Skeletal muscle satellite cell (primary cell): ENCODE measurements around the gene ADAMTS2.

ENCODE experiments used
- H3K27me3 ChIP-seq: 2 replicates; pipeline ENCODE4 v1.7.0; 2013; ENCODE audit warnings: low read length; ENCODE audit not compliant: control insufficient read depth, insufficient read depth
- H3K36me3 ChIP-seq: 2 replicates; pipeline ENCODE4 v1.7.0; 2013; ENCODE audit warnings: mild to moderate bottlenecking, control low read depth, low read length; ENCODE audit not compliant: insufficient read depth
- H3K4me1 ChIP-seq: 2 replicates; pipeline ENCODE4 v1.7.0; 2013; ENCODE audit warnings: low read length; ENCODE audit not compliant: control insufficient read depth, insufficient read depth
- H3K4me2 ChIP-seq: 2 replicates; pipeline ENCODE4 v1.7.0; 2013; ENCODE audit warnings: mild to moderate bottlenecking, low read length
- H3K4me3 ChIP-seq: 2 replicates; pipeline ENCODE4 v1.7.0; 2013; ENCODE audit warnings: low read length
- H3K9ac ChIP-seq: 2 replicates; pipeline ENCODE4 v1.7.0; 2013; ENCODE audit warnings: mild to moderate bottlenecking, low read depth, low read length, moderate library complexity
- H3K9me3 ChIP-seq: replicated peaks from 2 replicates; pipeline ENCODE4 v1.7.0; 2013; ENCODE audit warnings: mild to moderate bottlenecking, control low read depth, low read length

Gene ADAMTS2

DNA sequence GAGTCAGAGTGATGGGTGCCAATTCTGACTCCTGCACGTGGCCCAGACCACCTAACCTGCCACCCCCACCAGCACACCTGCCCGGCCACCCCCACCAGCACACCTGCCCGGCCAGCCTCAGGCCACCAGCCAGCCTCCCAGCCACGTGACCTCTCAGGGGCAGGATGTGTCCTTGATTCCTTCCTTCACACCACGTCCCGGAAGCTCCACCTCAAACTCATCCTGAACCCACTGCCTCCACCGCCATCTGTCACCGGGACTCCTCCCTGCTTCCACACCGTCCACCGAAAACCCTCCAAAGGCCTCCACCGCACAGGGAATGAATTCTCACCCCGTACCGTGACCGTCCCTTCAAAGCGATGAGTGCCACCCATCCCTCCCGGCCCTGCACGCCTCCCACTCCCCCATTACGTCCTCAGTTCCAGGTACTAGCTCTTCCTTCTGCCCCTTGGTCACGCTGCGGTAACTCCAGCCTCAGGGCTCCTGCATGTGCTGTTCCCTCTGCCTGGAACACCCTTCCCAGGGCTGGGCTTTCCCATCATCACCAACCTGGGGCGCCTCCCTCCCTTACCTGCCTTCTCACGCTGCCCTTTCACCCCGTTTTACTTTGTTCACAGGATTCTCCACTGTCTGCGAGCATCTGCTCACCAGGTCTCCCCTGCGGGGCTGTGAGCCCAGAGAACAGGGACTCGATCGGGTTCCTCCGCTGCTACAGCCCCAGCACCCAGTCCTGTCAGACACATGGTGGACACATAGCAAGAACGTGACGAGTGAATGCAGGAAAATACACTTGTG is 82.9 kb downstream of the ADAMTS2 start:
- Histone ChIP-seq H3K36me3 (peaks cover 9% of the 10 kb centered on the region), H3K9ac (no peak overlapping the region), H3K4me3 (no peak overlapping the region), H3K4me2 (no peak overlapping the region), H3K4me1 (peaks cover 66% of the 10 kb centered on the region), H3K9me3 (no peaks in the 10 kb centered on the region), H3K27me3 (no peaks in the 10 kb centered on the region)

DNA sequence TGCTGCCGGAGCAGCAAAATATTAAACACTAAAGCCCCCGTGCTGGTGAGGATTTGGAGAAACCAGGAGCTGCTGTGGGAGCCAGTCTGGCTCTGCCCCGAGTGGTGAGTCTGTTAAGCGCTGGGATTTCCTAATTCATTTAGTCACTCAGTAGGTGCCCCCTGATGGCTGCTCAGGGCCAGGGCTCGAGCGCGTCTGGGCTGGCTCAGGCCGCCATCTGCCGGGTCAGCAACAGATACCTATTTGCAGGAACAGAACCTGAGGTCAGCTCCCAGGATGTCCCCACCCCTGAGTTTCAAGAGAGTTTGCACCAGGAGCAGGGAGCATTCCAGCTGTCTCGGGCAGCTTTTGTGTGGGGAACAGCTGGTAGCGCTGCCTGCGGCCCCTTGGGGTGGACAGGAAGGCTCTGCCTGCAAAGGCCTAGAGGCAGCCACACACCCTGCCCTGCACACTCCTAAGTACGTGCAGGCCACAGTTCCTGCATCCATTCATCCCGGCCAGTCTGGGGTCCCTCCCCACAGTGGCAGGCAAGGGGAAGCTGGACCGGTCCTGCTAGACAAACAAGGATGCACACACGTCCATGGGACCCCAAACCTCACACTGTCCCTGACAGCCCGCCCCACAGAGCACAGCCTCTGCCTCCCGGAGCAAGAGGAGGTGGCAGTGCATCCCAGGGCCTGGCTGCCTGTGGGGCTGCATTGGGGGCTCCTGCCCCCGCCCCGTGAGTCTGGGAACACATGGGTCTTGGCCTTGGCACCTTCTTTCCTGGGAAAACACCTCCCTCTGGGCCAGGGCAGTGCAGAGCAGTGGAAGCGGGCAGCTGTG is 83.7 kb downstream of the ADAMTS2 start:
- Histone ChIP-seq H3K27me3 (no peaks in the 10 kb centered on the region), H3K4me3 (no peak overlapping the region), H3K4me2 (peak overlapping the region; percentile 20), H3K4me1 (peaks cover 58% of the 10 kb centered on the region), H3K36me3 (peaks cover 7% of the 10 kb centered on the region), H3K9me3 (no peaks in the 10 kb centered on the region), H3K9ac (peak overlapping the region; percentile 60)

DNA sequence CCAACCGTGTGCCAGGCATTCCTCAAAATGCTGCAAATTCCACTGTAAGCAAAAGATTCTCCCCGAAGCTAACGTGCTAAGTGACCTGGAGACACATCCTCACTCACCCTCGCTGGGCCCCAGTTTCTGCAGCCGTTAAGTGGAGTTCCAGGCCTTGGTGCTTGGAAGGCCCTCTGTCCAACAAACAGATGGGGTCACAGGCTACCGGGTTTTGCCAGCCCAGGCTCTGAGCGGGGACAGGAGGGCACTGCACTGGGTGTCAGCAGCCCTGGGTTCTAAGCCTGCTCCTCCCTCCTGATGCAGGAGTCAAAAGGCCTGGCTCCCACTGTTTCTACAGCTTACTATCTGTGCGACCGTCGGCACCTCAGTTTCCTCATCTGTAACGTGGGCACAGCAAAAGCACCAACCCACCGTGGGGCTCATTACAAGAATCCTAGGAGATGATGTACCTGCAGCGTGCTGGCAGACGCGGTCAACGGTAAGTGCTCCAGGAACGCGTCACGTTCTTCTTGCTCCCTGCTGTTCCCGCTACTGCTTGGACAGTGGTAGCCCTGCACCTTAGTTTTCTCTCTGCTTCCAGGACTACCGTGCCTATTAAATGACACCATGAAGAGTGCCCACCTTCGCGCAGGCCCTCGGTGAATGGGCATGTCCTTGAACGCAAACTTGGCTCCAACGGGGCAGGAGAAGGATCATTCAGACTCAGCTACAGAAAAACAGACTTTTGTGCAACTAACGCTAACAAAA is 84.8 kb downstream of the ADAMTS2 start:
- no peak overlapping the region for H3K4me3 ChIP-seq
- H3K36me3 ChIP-seq, result peaks cover 17% of the 10 kb centered on the region
- H3K4me2 ChIP-seq, result peak overlapping the region; percentile 6
- peaks cover 50% of the 10 kb centered on the region for H3K4me1 ChIP-seq
- H3K9me3 ChIP-seq, result no peaks in the 10 kb centered on the region
- peak overlapping the region; percentile 60 for H3K9ac ChIP-seq
- no peaks in the 10 kb centered on the region for H3K27me3 ChIP-seq

DNA sequence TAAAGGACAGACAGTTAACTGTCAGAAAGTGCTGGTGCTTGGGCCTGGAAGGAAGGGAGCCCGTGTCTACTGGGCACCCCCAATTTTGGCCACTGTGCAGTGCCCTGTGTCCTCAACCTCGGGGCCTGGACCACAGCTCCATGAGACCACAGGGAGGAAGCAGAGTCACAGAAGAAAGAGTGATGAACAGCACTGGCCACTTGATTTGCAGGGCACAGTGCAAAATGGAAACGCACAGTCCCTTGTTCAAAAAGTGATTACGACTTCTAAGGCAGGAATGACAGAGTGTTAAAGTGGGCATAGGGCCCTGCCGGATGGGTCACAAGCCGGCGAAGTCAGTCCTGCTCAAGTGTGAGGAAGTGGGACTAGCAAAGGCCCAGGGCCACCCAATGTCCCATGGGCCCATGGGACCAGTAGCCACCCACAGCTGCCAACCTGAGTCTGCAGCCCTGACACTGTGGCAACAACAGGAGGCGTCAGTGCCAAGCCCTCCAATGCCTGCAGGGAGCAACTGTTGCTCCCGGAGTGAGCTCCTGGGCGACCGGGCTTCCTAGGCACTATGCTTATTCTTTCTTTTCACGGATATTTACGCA is 85.4 kb downstream of the ADAMTS2 start:
- Histone ChIP-seq H3K4me1 (peaks cover 43% of the 10 kb centered on the region), H3K9me3 (no peaks in the 10 kb centered on the region), H3K4me3 (no peak overlapping the region), H3K4me2 (peak overlapping the region; percentile 17), H3K36me3 (peaks cover 24% of the 10 kb centered on the region), H3K27me3 (no peaks in the 10 kb centered on the region), H3K9ac (peak overlapping the region; percentile 45)

DNA sequence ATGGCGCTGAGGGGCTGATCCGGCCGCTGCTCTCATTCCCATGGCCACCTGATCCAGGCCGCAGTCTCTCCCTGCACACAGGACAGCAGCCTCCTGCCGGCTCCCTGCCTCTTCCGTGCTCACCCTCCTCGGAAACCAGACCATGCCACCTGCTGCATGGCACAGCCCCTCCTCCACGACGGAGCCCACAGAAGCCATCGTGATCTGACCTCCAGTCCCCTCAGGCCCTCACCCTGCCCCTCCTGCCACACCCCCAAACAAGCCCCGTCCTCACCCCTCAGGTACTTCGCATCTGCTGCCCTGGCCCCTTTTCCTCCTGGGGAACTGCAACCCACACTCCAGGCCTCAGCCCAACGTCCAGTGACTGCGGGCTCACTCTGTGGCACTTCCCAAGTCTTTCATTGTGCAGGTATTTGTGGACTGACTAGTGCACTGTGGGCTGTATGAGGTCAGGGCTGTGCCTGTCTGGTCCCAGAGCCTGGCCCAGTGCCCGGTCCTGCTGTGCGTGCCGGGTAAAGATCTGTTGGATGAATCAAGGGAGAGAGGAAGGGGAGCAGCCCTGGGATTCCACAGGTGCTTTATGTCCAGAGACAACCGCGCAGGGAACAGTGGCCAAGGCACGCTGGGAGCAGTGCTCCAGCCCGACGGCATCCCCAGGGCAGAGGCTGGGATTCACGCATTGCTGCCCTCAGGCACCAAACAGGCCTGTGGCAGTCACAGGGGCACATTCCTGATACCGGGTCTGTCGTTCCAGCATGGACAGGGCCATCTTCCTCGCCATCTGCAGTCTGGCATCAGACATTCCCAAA is 86.1 kb downstream of the ADAMTS2 start:
- Histone ChIP-seq H3K4me1 (peaks cover 36% of the 10 kb centered on the region), H3K4me3 (peak overlapping the region; percentile 38), H3K36me3 (peaks cover 24% of the 10 kb centered on the region), H3K4me2 (peak overlapping the region; percentile 71), H3K9me3 (no peaks in the 10 kb centered on the region), H3K27me3 (no peaks in the 10 kb centered on the region), H3K9ac (peak overlapping the region; percentile 73)

DNA sequence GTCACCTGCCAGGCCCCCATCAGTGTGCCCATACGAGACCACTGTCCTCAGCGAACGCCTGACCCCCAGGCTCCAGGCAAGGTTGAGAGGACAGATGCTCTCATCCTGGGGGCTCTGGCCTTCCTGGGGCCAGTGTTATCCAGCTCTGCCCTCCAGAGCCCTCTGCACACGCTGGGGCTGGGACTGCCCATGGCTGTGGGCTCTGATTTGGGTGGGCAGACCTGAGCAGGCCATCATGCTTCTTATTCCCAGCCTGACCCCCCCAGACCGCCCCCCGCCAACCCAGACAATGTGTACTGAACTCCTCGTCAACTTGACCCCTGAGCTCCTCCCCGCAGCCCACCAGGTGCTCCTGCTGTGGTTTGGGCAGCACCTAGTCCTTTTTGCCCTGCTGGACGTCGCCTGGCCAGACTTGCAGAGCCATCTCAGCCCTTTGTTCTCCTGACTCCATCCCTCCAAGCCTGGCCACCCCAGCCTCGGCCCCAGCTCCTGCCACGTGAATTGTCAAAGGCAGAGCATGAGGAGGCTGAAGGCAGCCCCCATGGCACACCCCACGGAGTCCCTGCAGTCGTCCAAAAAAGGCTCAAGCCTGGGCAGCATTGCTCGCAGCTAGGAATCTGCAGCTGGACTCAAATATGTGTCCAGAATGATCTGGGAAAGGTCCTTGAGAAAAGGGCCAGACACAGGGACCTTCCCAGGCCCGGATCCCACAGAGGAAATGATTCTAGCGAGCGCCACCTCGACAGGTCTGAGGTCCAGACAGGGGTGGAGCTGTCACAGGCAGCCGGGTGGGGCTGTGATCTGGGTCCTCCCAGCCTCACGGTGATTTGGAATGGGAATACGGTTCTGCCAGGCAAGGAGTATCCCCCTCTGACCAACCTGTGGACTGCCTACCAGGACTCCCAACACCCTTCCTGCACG is 87.0 kb downstream of the ADAMTS2 start:
- no peaks in the 10 kb centered on the region for H3K27me3 ChIP-seq
- H3K4me1 ChIP-seq, result peaks cover 31% of the 10 kb centered on the region
- H3K4me3 ChIP-seq, result peak overlapping the region; percentile 38
- no peaks in the 10 kb centered on the region for H3K9me3 ChIP-seq
- peak overlapping the region; percentile 71 for H3K4me2 ChIP-seq
- peak overlapping the region; percentile 73 for H3K9ac ChIP-seq
- peaks cover 24% of the 10 kb centered on the region for H3K36me3 ChIP-seq

DNA sequence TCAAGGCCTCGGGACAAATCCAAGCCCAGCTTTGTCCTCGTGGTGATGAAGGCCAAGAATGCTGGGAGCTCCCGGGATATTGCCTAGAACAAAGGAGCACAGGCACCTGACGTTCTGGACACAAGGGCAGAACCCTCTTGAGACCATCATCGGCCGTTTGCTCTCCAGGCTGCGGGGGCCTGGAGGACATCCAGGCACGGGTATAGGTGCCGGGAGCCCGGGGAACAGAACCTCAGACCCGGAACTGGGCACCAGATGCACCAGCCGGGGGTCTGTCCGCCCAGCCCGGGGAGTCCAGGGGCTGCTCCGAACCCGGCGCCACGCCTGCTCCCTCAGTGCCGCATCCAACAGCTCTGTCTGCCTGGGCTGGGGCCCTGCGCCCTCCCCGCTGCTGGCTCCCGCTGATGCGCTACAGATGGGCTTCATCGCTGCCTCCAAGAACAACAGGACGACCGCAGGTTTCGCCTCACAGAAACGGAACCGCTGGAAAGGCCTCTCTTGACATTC is 88.0 kb downstream of the ADAMTS2 start:
- Histone ChIP-seq H3K27me3 (no peaks in the 10 kb centered on the region), H3K4me2 (no peak overlapping the region), H3K9ac (no peak overlapping the region), H3K4me1 (peaks cover 31% of the 10 kb centered on the region), H3K36me3 (peaks cover 24% of the 10 kb centered on the region), H3K4me3 (no peak overlapping the region), H3K9me3 (no peaks in the 10 kb centered on the region)

DNA sequence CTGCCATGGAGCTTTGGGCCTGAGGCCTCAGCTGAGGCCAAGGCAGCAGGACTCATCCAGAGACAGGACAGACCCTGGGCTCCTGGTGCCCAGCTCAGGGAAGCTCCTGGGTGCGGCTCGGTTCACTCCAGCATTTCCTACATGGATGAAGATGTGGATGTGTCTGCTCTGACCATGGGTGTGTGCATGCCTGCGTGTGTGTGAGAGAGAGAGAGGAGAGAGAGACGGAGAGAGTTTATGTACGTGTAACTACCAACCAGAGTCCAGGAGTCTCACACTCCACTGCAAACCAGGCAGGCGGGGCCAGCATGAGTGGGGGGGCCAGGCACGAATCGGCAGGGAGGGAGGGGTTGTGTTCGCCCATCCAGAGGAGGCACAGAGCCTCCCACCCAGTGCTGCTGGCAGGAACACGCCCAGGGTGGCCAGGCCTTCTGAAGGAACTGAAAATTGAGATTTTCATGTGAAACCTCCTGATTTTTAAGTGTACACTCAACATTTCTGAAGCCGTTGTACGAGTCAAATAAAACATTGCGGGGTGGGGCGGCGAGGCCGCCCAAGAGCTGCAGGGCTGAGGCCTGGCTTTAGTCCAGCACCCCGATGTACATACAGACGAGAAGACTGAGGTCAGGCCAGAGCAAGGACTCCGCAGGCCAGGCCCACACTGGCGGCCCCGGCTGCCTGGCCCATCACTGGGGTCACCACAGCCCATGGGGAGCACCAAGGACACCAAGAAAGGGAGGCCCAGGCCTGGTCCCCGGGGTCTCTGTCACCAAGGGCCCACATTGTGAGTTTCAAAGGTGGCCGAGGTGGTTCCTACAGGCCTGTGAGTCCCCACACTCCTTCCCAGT is 88.7 kb downstream of the ADAMTS2 start:
- H3K9me3 ChIP-seq, result no peaks in the 10 kb centered on the region
- no peak overlapping the region for H3K9ac ChIP-seq
- H3K4me1 ChIP-seq, result peaks cover 27% of the 10 kb centered on the region
- no peak overlapping the region for H3K4me3 ChIP-seq
- H3K36me3 ChIP-seq, result peaks cover 24% of the 10 kb centered on the region
- H3K27me3 ChIP-seq, result no peaks in the 10 kb centered on the region
- H3K4me2 ChIP-seq, result no peak overlapping the region

DNA sequence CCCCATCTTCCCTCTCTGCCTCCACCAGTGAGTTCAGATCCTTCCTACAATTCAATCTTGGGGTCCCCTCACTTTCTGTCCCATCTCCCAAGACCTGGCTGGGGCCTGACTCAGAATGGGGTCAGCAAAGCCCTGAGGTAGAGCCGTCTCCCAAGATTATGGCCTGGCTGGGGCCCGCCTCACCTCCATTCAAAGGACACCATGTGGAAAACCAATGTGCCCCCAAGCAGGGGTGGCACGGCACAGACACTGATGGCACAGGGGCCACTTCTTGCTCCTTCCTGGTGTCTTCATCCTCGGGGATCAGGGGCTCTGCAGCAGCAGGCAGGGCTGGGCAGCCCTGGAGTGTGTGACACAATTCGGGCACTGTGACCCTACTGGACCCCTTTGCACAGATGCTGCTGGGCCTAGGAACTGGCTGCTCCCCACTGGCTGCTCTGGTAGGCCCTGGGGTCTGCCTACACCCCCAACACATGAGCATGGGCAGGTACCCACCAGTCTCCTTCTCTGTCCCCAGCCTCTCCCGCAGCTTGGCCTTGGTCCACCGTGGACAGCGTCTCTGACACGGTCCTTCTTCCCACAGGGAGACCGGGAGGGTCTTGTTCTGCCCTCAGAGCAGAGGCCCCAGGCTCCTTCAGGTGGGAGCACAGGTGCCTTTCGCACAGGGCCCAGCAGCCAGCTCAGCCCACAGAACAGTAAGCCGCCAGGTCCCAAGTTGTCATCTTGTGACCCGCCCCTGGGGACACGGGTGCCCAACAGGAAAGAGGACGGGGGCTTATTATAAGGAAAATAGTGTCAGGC is 89.5 kb downstream of the ADAMTS2 start:
- Histone ChIP-seq H3K9me3 (no peaks in the 10 kb centered on the region), H3K4me1 (peaks cover 19% of the 10 kb centered on the region), H3K36me3 (peaks cover 23% of the 10 kb centered on the region), H3K4me2 (no peak overlapping the region), H3K9ac (no peak overlapping the region), H3K27me3 (no peaks in the 10 kb centered on the region), H3K4me3 (no peak overlapping the region)
